Brain microvascular endothelial cell (primary cell): ENCODE results near the gene PIPOX.

Experiments used
- DNase-seq: peaks from one replicate; pipeline ENCODE4 v3.0.0-alpha.2; 2020
- H3K27ac ChIP-seq: fragments of 250-450 bp; sonication (Bioruptor Pico); 2 replicates; pipeline ENCODE4 v1.5.1; 2020; ENCODE audit warnings: mild to moderate bottlenecking, moderate library complexity
- H3K27me3 ChIP-seq: fragments of 250-450 bp; sonication (Bioruptor Pico); replicated peaks from 2 replicates; pipeline ENCODE4 v1.5.1; 2020; ENCODE audit warnings: mild to moderate bottlenecking
- H3K36me3 ChIP-seq: fragments of 250-450 bp; sonication (Bioruptor Pico); replicated peaks from 2 replicates; pipeline ENCODE4 v1.5.1; 2020; ENCODE audit warnings: mild to moderate bottlenecking
- H3K4me3 ChIP-seq: 2 replicates; pipeline ENCODE4 v1.5.1; 2011; ENCODE audit warnings: low read depth, mild to moderate bottlenecking, control low read depth, low read length, moderate library complexity
- in situ Hi-C: cut with HindIII; loops from 2 replicates; pipeline ENCODE4 v1.10.0; 2017; ENCODE audit warnings: low sequenced_read_pairs, low pct_ligation_motif_present
- TF ChIP-seq, protein P1 (sequence below): IDR thresholded peaks from 2 replicates; pipeline ENCODE4 v1.5.1; 2011; ENCODE audit warnings: low read depth, mild to moderate bottlenecking, moderate library complexity, low read length, control low read depth, inconsistent platforms; ENCODE audit errors: missing control alignments

Gene PIPOX

DNA sequence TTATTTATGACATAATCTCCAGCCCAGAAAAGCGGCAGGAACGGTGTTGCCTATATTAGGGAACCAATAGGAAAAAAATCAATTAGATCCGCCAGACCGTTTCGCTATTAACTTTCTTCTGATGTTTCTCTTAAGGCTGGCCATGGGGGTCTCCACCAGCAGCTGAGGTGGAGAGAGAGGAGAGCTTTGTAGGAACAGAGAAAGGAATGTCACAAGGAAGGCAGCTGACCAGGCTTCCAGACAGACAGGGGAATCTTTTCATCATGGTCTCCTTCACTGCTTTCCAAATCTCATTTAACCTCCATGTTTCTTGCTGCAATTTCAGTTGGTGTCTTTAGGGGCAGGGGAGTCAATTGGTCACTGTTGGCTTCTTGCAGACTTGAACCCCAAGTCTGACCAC lies 28.2 kb upstream of the PIPOX start:
- DNase-seq, result no peak
- TF ChIP-seq, protein P1, sequence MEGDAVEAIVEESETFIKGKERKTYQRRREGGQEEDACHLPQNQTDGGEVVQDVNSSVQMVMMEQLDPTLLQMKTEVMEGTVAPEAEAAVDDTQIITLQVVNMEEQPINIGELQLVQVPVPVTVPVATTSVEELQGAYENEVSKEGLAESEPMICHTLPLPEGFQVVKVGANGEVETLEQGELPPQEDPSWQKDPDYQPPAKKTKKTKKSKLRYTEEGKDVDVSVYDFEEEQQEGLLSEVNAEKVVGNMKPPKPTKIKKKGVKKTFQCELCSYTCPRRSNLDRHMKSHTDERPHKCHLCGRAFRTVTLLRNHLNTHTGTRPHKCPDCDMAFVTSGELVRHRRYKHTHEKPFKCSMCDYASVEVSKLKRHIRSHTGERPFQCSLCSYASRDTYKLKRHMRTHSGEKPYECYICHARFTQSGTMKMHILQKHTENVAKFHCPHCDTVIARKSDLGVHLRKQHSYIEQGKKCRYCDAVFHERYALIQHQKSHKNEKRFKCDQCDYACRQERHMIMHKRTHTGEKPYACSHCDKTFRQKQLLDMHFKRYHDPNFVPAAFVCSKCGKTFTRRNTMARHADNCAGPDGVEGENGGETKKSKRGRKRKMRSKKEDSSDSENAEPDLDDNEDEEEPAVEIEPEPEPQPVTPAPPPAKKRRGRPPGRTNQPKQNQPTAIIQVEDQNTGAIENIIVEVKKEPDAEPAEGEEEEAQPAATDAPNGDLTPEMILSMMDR, result no peak
- H3K27me3 ChIP-seq, result peaks cover 42% of the 10 kb centered on the region
- in situ Hi-C loops, result no loop called here
- H3K36me3 ChIP-seq, result no peaks in the 10 kb centered on the region
- H3K27ac ChIP-seq, result no peak overlapping the region
- H3K4me3 ChIP-seq, result no peak overlapping the region

GRCh38 chr17:29016345-29017210 lies 26.4 kb upstream of the PIPOX start:
- TF ChIP-seq, protein P1, result no peak
- H3K36me3 ChIP-seq, result no peaks in the 10 kb centered on the region
- no peak overlapping the region for H3K27ac ChIP-seq
- H3K27me3 ChIP-seq, result peaks cover 54% of the 10 kb centered on the region
- no peak for DNase-seq
- no peak overlapping the region for H3K4me3 ChIP-seq
- in situ Hi-C loops, result no loop called here

DNA sequence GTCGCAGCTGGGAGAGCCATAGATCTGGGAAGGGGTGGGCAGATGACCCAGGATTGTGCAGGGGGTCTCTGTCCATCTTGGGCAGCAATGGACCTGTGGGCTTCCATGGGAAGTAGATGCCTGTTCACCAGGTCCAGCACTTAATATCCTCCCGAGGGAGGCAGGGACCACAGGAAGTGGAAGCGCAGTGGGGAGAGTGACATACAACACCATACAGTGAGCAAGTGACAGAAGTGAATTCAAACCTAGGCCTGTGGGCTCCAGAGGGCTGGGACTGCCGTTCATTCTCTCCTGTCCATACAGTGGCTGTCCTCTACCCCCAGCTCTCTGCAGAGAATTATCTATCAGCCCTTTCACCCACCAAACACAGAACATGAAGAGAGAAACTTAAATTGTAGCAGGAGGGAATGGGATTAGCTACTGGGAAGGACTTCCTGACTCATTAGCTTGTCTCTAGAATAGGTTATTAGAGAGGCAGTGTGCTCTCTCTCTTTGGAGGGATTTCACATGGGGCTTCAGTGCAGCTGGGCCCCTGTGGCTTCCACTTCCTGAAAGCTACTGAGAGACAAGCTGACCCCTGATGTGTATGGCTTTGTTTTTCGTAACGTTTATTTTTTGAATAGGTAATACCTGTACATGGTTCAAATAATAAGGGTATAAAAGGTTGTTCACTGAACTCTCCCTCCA lies 24.0 kb upstream of the PIPOX start:
- TF ChIP-seq, protein P1, result no peak

DNA sequence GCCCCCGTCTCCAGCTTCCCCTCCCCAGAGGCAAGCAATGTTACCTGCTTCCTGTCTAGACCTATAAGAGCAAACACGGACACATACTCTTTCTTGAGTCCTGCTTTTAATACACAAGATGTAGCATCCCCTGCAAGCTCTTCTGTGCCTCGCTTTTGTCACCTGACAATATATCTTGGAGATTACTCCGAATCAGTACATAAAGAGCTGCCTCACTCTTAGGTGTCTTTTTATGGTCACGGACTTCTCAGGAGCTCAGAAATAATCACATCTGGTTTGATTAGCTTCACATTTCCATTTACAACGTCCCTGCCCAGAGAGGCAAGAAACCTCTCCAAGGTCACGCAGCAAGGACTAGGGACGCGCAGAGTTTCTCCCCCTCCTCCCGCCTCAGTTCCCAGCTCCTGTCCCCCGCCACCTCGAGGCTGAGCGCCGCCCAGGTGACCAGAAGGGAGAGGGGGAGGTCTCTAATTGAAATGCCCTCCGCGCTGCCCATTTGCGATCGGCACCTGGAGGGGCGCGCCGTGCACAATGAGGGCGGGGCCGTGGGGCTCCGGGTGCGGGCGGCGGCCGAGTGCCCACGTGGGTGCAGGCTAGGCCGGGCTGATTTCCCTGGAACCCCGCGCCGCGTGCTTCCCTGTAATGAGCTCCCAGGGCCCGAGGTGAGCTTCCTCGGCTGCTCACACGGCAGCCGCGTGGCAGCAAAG lies 23.3 kb upstream of the PIPOX start:
- in situ Hi-C loops, result no loop called here
- Histone ChIP-seq H3K4me3 (no peak overlapping the region), H3K27me3 (peaks cover 64% of the 10 kb centered on the region), H3K27ac (no peak overlapping the region), H3K36me3 (no peaks in the 10 kb centered on the region)
- DNase-seq, result no peak
- TF ChIP-seq, protein P1, result no peak

More for the DNA sequence above, 24.0 kb upstream of the PIPOX start:
- in situ Hi-C loops, result no loop called here
- Histone ChIP-seq H3K27ac (no peak overlapping the region), H3K27me3 (peaks cover 59% of the 10 kb centered on the region), H3K4me3 (no peak overlapping the region), H3K36me3 (no peaks in the 10 kb centered on the region)
- DNase-seq, result no peak

GRCh38 chr17:29020576-29020975 lies 22.4 kb upstream of the PIPOX start:
- Histone ChIP-seq H3K4me3 (no peak overlapping the region), H3K36me3 (no peaks in the 10 kb centered on the region), H3K27ac (no peak overlapping the region), H3K27me3 (peaks cover 59% of the 10 kb centered on the region)
- TF ChIP-seq, protein P1, result no peak
- no peak for DNase-seq
- in situ Hi-C loops, result no loop called here
